GM19025 (cell line): ENCODE results near the gene HDAC5.
"Not testable (repeated sequence)": the region's sequence is repeated elsewhere in the genome, so short reads cannot be mapped to it uniquely, and the experiment has no call there.

Source experiments
- ATAC-seq: cut with Tn5 transposase; IDR thresholded peaks from one replicate; pipeline ENCODE4 v1.9.1; 2021; ENCODE audit warnings: mild to moderate bottlenecking, low read depth, moderate library complexity; ENCODE audit not compliant: unreplicated experiment

Gene HDAC5

DNA sequence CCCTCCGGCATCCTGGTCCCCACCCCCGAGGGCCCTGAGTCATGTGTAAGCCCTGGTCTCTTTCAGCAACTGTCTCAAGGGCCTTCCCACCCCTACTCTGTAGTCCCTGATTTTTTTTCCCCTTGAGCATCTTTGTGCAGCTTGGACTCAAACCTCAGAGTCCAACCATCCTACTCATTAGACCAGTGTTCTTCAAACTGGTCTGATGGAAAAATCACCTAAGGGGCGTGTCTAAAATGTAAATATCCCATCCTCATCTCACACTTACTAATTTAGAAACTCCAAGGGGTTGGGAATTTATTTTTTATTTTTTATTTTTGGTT lies 52.3 kb downstream of the HDAC5 start:
- no peak for ATAC-seq

- peak; percentile 71 for ATAC-seq
These were observed 52.8 kb downstream of the HDAC5 start, which contains the start of gene G6PC3 for GRCh38 chr17:44070455-44071197. Gene G6PC3 (plus strand): TSS chr17:44070735. CDS start chr17:44070966, 231 bp downstream.

DNA sequence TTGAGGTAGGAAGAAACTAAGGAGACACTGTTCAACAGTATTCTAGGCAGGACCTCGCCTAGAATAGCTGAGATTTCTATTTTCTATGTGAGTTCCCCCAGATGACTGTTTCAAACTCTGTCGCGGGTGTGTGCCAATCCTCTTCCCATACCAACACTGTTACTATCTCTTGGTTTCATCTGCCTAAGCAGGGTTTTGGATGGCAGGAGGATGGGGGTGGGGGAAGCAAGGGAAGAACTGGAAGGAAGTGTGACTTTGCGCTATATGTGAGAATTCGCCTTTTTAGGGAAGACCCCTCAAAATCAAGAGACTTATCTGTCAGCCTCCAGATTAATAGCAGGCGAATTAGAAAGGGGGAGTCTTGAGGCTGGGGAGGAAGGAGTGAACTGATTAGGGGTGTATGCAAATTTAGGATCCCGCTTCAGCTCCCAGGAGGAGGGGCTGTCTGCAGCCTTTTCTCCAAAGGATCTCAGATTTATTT lies 53.4 kb downstream of the HDAC5 start:
- peak; percentile 4 for ATAC-seq

- ATAC-seq: no peak
These were observed 55.9 kb downstream of the HDAC5 start for GRCh38 chr17:44067545-44067940.

DNA sequence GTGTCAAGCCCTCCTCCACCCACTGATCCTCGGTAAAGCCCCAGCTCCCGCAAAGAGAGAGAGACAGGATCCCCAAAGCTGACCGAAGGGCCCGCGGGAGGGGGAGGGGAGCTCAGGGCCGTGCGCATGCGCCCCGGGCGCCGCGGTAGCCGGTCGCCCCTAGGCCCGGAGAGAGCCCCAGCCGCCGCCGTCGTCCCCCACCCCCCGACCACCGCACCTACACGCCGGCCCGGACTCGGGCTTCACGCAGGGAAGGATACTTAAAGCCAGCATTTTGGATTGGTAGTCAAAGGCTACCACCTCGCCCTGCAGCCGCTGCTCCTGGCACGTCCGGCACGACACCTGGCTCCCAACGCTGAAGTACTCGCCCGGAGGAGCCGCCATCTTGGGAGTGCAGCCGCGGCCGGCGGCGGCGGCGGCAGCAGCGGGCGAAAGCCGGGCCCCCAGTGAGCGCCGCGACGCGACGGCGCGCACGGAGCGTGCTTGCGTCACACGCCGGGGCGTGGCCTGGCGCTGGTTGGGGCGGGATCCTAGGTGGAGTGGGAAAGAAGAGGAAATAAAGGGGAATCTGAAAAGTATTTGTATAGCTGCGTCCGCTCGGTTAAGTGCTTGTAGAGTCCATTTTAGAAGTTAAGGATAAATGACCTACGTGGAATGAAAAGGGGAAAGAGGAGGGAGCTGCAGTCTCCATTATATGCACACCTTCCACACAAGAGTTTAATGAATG lies 57.1 kb downstream of the HDAC5 start, which contains the start of gene LSM12:
Gene LSM12, minus strand, starts transcription at position 468 of the 727 bp plus-strand sequence. Its CDS starts 84 bp downstream, at position 384.
- no peak for ATAC-seq

DNA sequence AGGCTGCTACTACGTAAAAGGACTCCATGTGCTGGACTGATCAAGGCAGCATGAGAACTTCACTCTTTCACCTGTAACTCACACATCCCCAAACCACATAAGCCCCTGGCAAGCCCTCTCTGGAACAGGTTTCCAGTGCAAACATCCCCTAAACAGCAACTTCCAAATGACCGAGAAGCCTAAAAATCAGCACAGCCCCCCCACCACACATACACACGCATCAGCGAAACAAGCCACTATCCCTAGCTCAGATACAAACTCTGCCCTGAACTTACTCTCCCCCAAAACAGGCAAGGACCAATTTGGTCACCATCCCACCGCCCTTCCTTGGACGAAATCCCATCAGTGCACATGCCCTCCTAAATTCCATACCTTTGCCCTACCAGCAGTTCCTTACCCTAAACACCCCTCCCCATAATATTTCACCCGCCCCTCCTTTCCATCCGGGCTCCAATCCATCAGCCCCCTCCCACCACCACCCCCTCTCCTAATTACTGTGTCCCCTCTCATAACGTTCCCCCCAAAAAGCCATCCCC lies 57.7 kb downstream of the HDAC5 start:
- no peak for ATAC-seq

DNA sequence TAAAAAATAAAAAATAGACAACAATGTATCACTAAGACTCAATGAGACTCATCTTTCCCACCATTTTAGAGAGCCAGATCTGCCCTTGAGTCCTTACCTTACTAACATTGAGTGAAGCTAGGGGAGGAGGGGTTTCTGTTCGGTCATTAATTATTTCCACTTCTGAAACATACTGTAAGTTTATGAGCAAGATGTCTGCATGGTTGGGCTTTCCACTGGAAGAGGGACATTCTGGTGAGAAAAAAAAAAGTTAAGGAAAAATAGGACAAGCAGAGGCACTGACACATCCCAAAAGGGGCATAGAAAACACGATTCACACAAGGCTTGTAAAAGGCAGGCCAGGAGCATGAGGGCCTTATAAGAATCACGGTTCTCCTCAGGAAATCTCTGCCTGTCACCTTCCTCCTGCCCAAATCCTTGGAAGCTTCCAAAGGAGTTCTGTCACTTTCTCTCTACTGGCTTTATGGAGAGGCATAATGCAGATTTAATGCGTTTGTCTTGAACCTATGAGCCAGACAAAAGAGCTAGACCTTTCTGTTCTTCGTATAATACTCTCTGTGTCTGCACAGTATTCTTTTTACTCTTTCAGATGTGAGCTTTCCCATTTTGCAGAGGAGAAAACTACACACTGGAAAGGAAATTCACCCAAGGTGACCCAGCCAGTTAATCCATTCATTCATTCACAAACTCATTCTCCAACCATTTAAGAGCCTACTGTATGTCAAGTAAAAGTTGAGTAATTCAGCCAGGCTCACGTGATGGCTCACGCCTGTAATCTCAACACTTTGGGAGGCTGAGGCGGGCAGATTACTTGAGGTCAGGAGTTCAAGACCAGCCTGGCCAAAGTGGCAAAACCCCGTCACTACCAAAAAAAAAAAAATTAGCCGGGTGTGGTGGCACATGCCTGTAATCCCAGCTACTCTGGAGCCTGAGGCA lies 59.5 kb downstream of the HDAC5 start:
- no peak for ATAC-seq

GRCh38 chr17:44062871-44063270 lies 60.6 kb downstream of the HDAC5 start:
- no peak for ATAC-seq

- no peak for ATAC-seq
These were observed 62.0 kb downstream of the HDAC5 start for GRCh38 chr17:44061446-44061845.

GRCh38 chr17:44059101-44059892 lies 64.1 kb downstream of the HDAC5 start:
- no peak for ATAC-seq

GRCh38 chr17:44053125-44053872 lies 70.1 kb downstream of the HDAC5 start:
- ATAC-seq: no peak

- no peak for ATAC-seq
These were observed 74.0 kb downstream of the HDAC5 start for GRCh38 chr17:44049294-44050060.

- not testable (repeated sequence) for ATAC-seq
These were observed 76.5 kb downstream of the HDAC5 start for GRCh38 chr17:44046893-44047292.

- no peak for ATAC-seq
These were observed 78.0 kb downstream of the HDAC5 start for GRCh38 chr17:44045486-44045885.

DNA sequence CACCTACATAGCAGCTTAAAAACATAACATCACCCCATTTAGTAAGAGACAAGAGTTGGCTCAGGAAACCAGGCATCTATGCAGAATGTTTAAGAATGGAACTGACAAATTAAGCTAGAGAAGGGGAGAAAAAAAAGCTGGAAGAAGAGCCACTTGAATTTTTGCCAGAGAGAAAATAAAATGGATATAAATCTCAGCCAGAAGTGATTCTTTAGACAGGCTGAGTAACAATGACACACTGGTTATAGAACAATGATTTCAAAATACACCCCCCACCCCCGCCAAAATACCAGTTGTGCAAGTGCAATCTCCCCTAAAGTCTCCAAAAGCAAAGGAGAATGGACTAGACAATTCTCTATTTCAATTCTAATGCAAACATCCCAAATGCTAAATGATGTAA lies 79.4 kb downstream of the HDAC5 start:
- ATAC-seq: no peak

DNA sequence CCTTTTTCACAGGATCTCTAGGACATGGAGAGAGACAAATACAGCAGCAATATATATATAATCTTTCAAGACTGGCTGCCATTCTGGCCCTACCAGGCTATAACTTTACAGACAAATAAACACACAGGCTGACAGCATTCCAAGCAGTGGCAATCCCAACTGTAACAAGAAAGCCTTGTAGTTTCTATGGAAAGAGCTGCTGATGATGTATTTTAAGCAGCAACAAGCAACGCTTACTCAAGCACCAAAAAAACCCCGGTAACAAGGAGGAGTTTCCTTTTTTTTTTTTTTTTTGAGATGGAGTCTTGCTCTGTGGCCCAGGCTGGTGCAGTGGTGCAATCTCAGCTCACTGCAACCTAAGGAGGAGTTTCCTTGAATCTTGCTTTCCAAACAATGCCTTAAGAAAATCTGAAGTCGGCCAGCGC lies 80.2 kb downstream of the HDAC5 start:
- ATAC-seq: no peak

GRCh38 chr17:44039829-44040635 lies 83.4 kb downstream of the HDAC5 start:
- no peak for ATAC-seq
